SW480 (cell line): Measurements from ENCODE around the gene ATOH8.

Experiments
- DNase-seq: peaks from one replicate; pipeline ENCODE4 v3.0.0-alpha.2; 2016; ENCODE audit warnings: low spot score

ATOH8 gene

GRCh38 chr2:85754313-85755095 is 713 bp downstream of the ATOH8 start:
- peak; percentile 69 for DNase-seq

GRCh38 chr2:85755122-85756027 is 1.6 kb downstream of the ATOH8 start:
- no peak for DNase-seq

GRCh38 chr2:85756195-85756594 is 2.4 kb downstream of the ATOH8 start:
- no peak for DNase-seq

- no peak for DNase-seq
These were observed 3.1 kb downstream of the ATOH8 start for GRCh38 chr2:85756822-85757435.

GRCh38 chr2:85757860-85758259 is 4.1 kb downstream of the ATOH8 start:
- DNase-seq = no peak

- DNase-seq = no peak
These were observed 4.8 kb downstream of the ATOH8 start for GRCh38 chr2:85758361-85759256.

- no peak for DNase-seq
These were observed 5.4 kb downstream of the ATOH8 start for GRCh38 chr2:85759257-85759613.

GRCh38 chr2:85760371-85760770 is 6.6 kb downstream of the ATOH8 start:
- DNase-seq = no peak

- DNase-seq = no peak
These were observed 7.1 kb downstream of the ATOH8 start for GRCh38 chr2:85760872-85761271.

GRCh38 chr2:85761512-85761944 is 7.7 kb downstream of the ATOH8 start:
- no peak for DNase-seq

- DNase-seq = no peak
These were observed 8.2 kb downstream of the ATOH8 start for GRCh38 chr2:85761946-85762345.

- DNase-seq = no peak
These were observed 9.3 kb downstream of the ATOH8 start for GRCh38 chr2:85763132-85763531.

GRCh38 chr2:85763831-85764230 is 10.0 kb downstream of the ATOH8 start:
- DNase-seq = no peak

- DNase-seq = peak; percentile 63
These were observed 11.4 kb downstream of the ATOH8 start for GRCh38 chr2:85765081-85765731.

- DNase-seq = no peak
These were observed 12.4 kb downstream of the ATOH8 start for GRCh38 chr2:85766229-85766628.

GRCh38 chr2:85767803-85768665 is 14.2 kb downstream of the ATOH8 start:
- DNase-seq = no peak

GRCh38 chr2:85768713-85769112 is 14.9 kb downstream of the ATOH8 start:
- no peak for DNase-seq

GRCh38 chr2:85769236-85769982 is 15.6 kb downstream of the ATOH8 start:
- DNase-seq = peak; percentile 35

GRCh38 chr2:85769983-85770362 is 16.2 kb downstream of the ATOH8 start:
- no peak for DNase-seq
